ENCODE data around the gene PPT2. TPM values are rescaled to one million over a fixed set of nuclear protein-coding genes. Genes with fewer than 3 reads are reported as not detected.

The PPT2 gene
- total and polyA plus RNA-seq, 2 donors (not counting 1 experiment from before 2014, with no cell fraction given) = 13.7 to 37.3 TPM

- H4K20me1 ChIP-seq (ENCODE audit: control insufficient read depth, extremely low read depth, insufficient read depth, low read length) = no peaks in the 10 kb centered on the region
- no peak overlapping the region for H3K4me3 ChIP-seq (replicated peaks in 1 of 4; ENCODE audit: control extremely low read depth in 1 of 4, insufficient read depth in 1 of 4, low read depth in 3 of 4, low read length in 4 of 4)
- peaks cover 19% of the 10 kb centered on the region for H3K36me3 ChIP-seq (ENCODE audit: control insufficient read depth, insufficient read depth, low read length)
- H3K27ac ChIP-seq (ENCODE audit: insufficient read depth, low read length) = peak overlapping the region; percentile 93
- peak overlapping the region; percentile 32 for H3K9ac ChIP-seq (ENCODE audit: insufficient read depth, low read length)
- H3K79me2 ChIP-seq (ENCODE audit: control insufficient read depth, insufficient read depth, low read length) = no peaks in the 10 kb centered on the region
- no peak for DNase-seq (ENCODE audit: low read depth in 2 of 2)
- no peak overlapping the region for H2AFZ ChIP-seq (ENCODE audit: low read length)
- no peak for TF ChIP-seq CTCF (conservative IDR thresholded peaks at IDR 0.05 in 1 of 2, IDR thresholded peaks at IDR 0.05 in 1 of 2; ENCODE audit: low read depth in 1 of 2, low read length in 2 of 2)
- TF ChIP-seq EZH2 (IDR thresholded peaks at IDR 0.05; ENCODE audit: low read length, missing control alignments) = no peak
- no peak overlapping the region for H3K4me2 ChIP-seq (ENCODE audit: extremely low read depth, insufficient read depth, low read length)
- no peaks in the 10 kb centered on the region for H3K9me3 ChIP-seq (ENCODE audit: control insufficient read depth, insufficient read depth, low read depth, low read length)
- H3K4me1 ChIP-seq (ENCODE audit: control insufficient read depth, extremely low read depth, insufficient read depth, low read length) = peaks cover 32% of the 10 kb centered on the region
- H3K27me3 ChIP-seq (ENCODE audit: control insufficient read depth, insufficient read depth, low read length) = no peaks in the 10 kb centered on the region
These were observed 38.3 kb upstream of the PPT2 start for GRCh38 chr6:32115623-32116022.

- no peak overlapping the region for H2AFZ ChIP-seq (ENCODE audit: low read length)
- H3K9ac ChIP-seq (ENCODE audit: insufficient read depth, low read length) = no peak overlapping the region
- TF ChIP-seq EZH2 (IDR thresholded peaks at IDR 0.05; ENCODE audit: low read length, missing control alignments) (no peak), CTCF (conservative IDR thresholded peaks at IDR 0.05 in 1 of 2, IDR thresholded peaks at IDR 0.05 in 1 of 2; ENCODE audit: low read depth in 1 of 2, low read length in 2 of 2) (peak; percentile 36 to 58)
- no peak for DNase-seq (ENCODE audit: low read depth in 2 of 2)
- no peak overlapping the region for H3K4me3 ChIP-seq (replicated peaks in 1 of 4; ENCODE audit: control extremely low read depth in 1 of 4, insufficient read depth in 1 of 4, low read depth in 3 of 4, low read length in 4 of 4)
- no peaks in the 10 kb centered on the region for H3K79me2 ChIP-seq (ENCODE audit: control insufficient read depth, insufficient read depth, low read length)
- H4K20me1 ChIP-seq (ENCODE audit: control insufficient read depth, extremely low read depth, insufficient read depth, low read length) = no peaks in the 10 kb centered on the region
- no peaks in the 10 kb centered on the region for H3K9me3 ChIP-seq (ENCODE audit: control insufficient read depth, insufficient read depth, low read depth, low read length)
- H3K4me2 ChIP-seq (ENCODE audit: extremely low read depth, insufficient read depth, low read length) = no peak overlapping the region
- H3K4me1 ChIP-seq (ENCODE audit: control insufficient read depth, extremely low read depth, insufficient read depth, low read length) = peaks cover 29% of the 10 kb centered on the region
- H3K27me3 ChIP-seq (ENCODE audit: control insufficient read depth, insufficient read depth, low read length) = no peaks in the 10 kb centered on the region
- H3K27ac ChIP-seq (ENCODE audit: insufficient read depth, low read length) = no peak overlapping the region
- peaks cover 20% of the 10 kb centered on the region for H3K36me3 ChIP-seq (ENCODE audit: control insufficient read depth, insufficient read depth, low read length)
These were observed 37.3 kb upstream of the PPT2 start for GRCh38 chr6:32116674-32117073.

- Histone ChIP-seq H3K4me3 (replicated peaks in 1 of 4; ENCODE audit: control extremely low read depth in 1 of 4, insufficient read depth in 1 of 4, low read depth in 3 of 4, low read length in 4 of 4) (no peak overlapping the region), H3K4me2 (ENCODE audit: extremely low read depth, insufficient read depth, low read length) (no peak overlapping the region), H3K4me1 (ENCODE audit: control insufficient read depth, extremely low read depth, insufficient read depth, low read length) (peaks cover 24% of the 10 kb centered on the region), H4K20me1 (ENCODE audit: control insufficient read depth, extremely low read depth, insufficient read depth, low read length) (no peaks in the 10 kb centered on the region), H3K9me3 (ENCODE audit: control insufficient read depth, insufficient read depth, low read depth, low read length) (no peaks in the 10 kb centered on the region), H3K79me2 (ENCODE audit: control insufficient read depth, insufficient read depth, low read length) (no peaks in the 10 kb centered on the region), H3K27ac (ENCODE audit: insufficient read depth, low read length) (no peak overlapping the region), H3K27me3 (ENCODE audit: control insufficient read depth, insufficient read depth, low read length) (no peaks in the 10 kb centered on the region), H3K9ac (ENCODE audit: insufficient read depth, low read length) (no peak overlapping the region), H2AFZ (ENCODE audit: low read length) (no peak overlapping the region), H3K36me3 (ENCODE audit: control insufficient read depth, insufficient read depth, low read length) (peaks cover 22% of the 10 kb centered on the region)
- no peak for TF ChIP-seq EZH2 (IDR thresholded peaks at IDR 0.05; ENCODE audit: low read length, missing control alignments)
- DNase-seq (ENCODE audit: low read depth in 2 of 2) = no peak
These were observed 36.5 kb upstream of the PPT2 start for GRCh38 chr6:32117461-32117860.

All from fibroblast of lung (primary cell).